Karpas-422 (cell line): ENCODE measurements around the gene NR6A1. TPM values are rescaled to one million over a fixed set of nuclear protein-coding genes. Genes with fewer than 3 reads are reported as not detected.

Source experiments
- DNase-seq: peaks from one replicate; pipeline ENCODE4 v3.0.0-alpha.2; 2015
- H2AFZ ChIP-seq: fragments of 200-600 bp; sonication (generic); 2 replicates; pipeline ENCODE4 v1.6.1; 2014; ENCODE audit warnings: antibody characterized with exemption, low read length, mixed read lengths
- H3K27ac ChIP-seq: fragments of 200-600 bp; sonication (generic); 2 replicates; pipeline ENCODE4 v1.5.1; 2014; ENCODE audit warnings: mild to moderate bottlenecking, low read length, moderate library complexity
- H3K27me3 ChIP-seq: fragments of 200-600 bp; sonication (generic); 2 replicates; pipeline ENCODE4 v1.6.1; 2014; ENCODE audit warnings: low read length, mixed read lengths
- H3K36me3 ChIP-seq: fragments of 200-600 bp; sonication (generic); 2 replicates; pipeline ENCODE4 v1.6.1; 2014; ENCODE audit warnings: low read length, mixed read lengths; ENCODE audit not compliant: insufficient read depth
- H3K4me1 ChIP-seq: fragments of 200-600 bp; sonication (generic); 2 replicates; pipeline ENCODE4 v1.6.1; 2014; ENCODE audit warnings: mild to moderate bottlenecking, low read length, mixed read lengths
- H3K4me2 ChIP-seq: fragments of 200-600 bp; sonication (generic); 2 replicates; pipeline ENCODE4 v1.6.1; 2014; ENCODE audit warnings: low read length, low read depth, mild to moderate bottlenecking; ENCODE audit not compliant: poor library complexity, severe bottlenecking
- H3K4me3 ChIP-seq: fragments of 200-600 bp; sonication (generic); 2 replicates; pipeline ENCODE4 v1.5.1; 2014; ENCODE audit warnings: mild to moderate bottlenecking, antibody characterized with exemption, low read length, mixed read lengths
- H3K79me2 ChIP-seq: fragments of 200-600 bp; sonication (generic); 2 replicates; pipeline ENCODE4 v1.6.1; 2014; ENCODE audit warnings: mild to moderate bottlenecking, low read length, mixed read lengths
- H3K9ac ChIP-seq: fragments of 200-600 bp; sonication (generic); 2 replicates; pipeline ENCODE4 v1.6.0; 2014; ENCODE audit warnings: low read length
- H3K9me2 ChIP-seq: fragments of 200-600 bp; sonication (generic), shearing (Covaris generic); replicated peaks from 2 replicates; pipeline ENCODE4 v1.6.0; 2014; ENCODE audit warnings: mild to moderate bottlenecking, low read length, moderate library complexity; ENCODE audit not compliant: insufficient read depth
- H3K9me3 ChIP-seq: fragments of 300-700, 200-600 bp; sonication (generic); 2 replicates; pipeline ENCODE4 v1.6.1; 2014; ENCODE audit warnings: low read length, mixed read lengths
- H4K20me1 ChIP-seq: fragments of 200-600 bp; sonication (generic); 2 replicates; pipeline ENCODE4 v1.6.1; 2014; ENCODE audit warnings: mild to moderate bottlenecking, antibody characterized with exemption, low read length, low read depth; ENCODE audit not compliant: insufficient read depth
- total RNA-seq: library from RNA; depleted of rRNA; stranded (reverse); fragments of >200 nt; shearing (Covaris generic); gene quantifications from 2 replicates; pipeline ENCODE4 v1.2.3, GENCODE V29; 2014; ENCODE audit warnings: low replicate concordance

The NR6A1 gene
- total RNA-seq, 1 experiment from 2014 or later, result 3.1 TPM

- no peaks in the 10 kb centered on the region for H3K9me2 ChIP-seq
- no peaks in the 10 kb centered on the region for H3K79me2 ChIP-seq
- no peak for DNase-seq
- H3K27ac ChIP-seq, result no peak overlapping the region
- no peak overlapping the region for H2AFZ ChIP-seq
- no peaks in the 10 kb centered on the region for H3K9me3 ChIP-seq
- H3K4me2 ChIP-seq, result no peak overlapping the region
- H3K9ac ChIP-seq, result no peak overlapping the region
- no peak overlapping the region for H3K4me3 ChIP-seq
- H3K27me3 ChIP-seq, result no peaks in the 10 kb centered on the region
- H4K20me1 ChIP-seq, result peaks cover under 1% of the 10 kb centered on the region; the same call in 1 of the 2 replicates
- no peaks in the 10 kb centered on the region for H3K4me1 ChIP-seq
- H3K36me3 ChIP-seq, result no peaks in the 10 kb centered on the region
Measured at GRCh38 chr9:124686918-124687317, 84.2 kb downstream of the NR6A1 start.

DNA sequence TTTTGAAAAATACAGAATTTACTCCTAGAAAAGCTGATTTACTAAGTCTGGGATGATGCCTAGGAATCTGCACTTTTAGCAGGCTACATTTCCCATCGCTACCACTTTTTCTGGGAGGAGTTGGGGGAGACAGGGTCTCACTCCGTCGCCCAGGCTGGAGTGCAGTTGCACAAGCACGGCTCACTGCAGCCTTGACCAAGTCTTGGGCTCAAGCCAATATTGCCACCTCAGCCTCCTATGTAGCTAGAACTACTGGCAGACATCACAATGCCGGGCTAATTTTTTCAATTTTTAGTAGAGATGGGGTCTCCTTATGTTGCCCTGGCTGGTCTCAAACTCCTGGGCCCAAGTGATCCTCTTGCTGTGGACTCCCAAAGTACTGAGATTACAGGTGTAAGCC lies 85.9 kb downstream of the NR6A1 start:
- Histone ChIP-seq H3K79me2 (no peaks in the 10 kb centered on the region), H3K9me2 (no peaks in the 10 kb centered on the region), H2AFZ (no peak overlapping the region), H3K9ac (no peak overlapping the region), H4K20me1 (no peaks in the 10 kb centered on the region; the same call in 1 of the 2 replicates), H3K4me3 (no peak overlapping the region), H3K27me3 (no peaks in the 10 kb centered on the region), H3K36me3 (no peaks in the 10 kb centered on the region), H3K27ac (no peak overlapping the region), H3K4me1 (no peaks in the 10 kb centered on the region), H3K4me2 (no peak overlapping the region), H3K9me3 (no peaks in the 10 kb centered on the region)
- no peak for DNase-seq

- Histone ChIP-seq H3K4me1 (no peaks in the 10 kb centered on the region), H3K9me3 (no peaks in the 10 kb centered on the region), H2AFZ (no peak overlapping the region), H3K27me3 (no peaks in the 10 kb centered on the region), H3K4me2 (no peak overlapping the region), H3K36me3 (no peaks in the 10 kb centered on the region), H3K27ac (no peak overlapping the region), H4K20me1 (no peaks in the 10 kb centered on the region; the same call in 1 of the 2 replicates), H3K79me2 (no peaks in the 10 kb centered on the region), H3K9me2 (no peaks in the 10 kb centered on the region), H3K9ac (no peak overlapping the region), H3K4me3 (no peak overlapping the region)
- DNase-seq, result no peak
Measured at GRCh38 chr9:124684169-124684568, 86.9 kb downstream of the NR6A1 start.

DNA sequence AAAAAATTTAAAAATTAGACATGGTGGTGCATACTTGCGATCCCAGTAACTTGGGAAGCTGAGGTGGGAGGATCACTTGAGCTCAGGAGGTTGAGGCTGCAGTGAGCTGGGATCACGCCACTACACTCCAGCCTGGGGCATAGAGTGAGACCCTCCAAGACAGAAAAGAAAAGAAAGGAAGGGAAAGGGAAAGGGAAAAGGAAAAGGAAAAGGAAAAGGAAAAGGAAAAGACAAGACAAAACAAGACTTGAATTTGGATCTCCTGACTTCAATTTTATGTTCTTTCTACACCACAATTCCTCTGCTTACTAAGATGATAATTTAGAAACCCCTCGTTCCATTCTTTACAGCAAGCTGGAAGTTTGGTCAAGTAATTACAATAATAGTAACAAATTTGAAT lies 88.1 kb downstream of the NR6A1 start:
- Histone ChIP-seq H3K79me2 (no peaks in the 10 kb centered on the region), H3K4me2 (no peak overlapping the region), H3K36me3 (no peaks in the 10 kb centered on the region), H3K4me1 (no peaks in the 10 kb centered on the region), H3K27ac (no peak overlapping the region), H3K9me2 (no peaks in the 10 kb centered on the region), H2AFZ (no peak overlapping the region), H3K27me3 (no peaks in the 10 kb centered on the region), H3K9ac (no peak overlapping the region), H3K9me3 (no peaks in the 10 kb centered on the region), H4K20me1 (no peaks in the 10 kb centered on the region; the same call in none of the 2 replicates), H3K4me3 (no peak overlapping the region)
- no peak for DNase-seq

GRCh38 chr9:124680714-124681390 lies 90.3 kb downstream of the NR6A1 start:
- Histone ChIP-seq H3K27ac (no peak overlapping the region), H3K9me3 (no peaks in the 10 kb centered on the region), H2AFZ (no peak overlapping the region), H3K9ac (no peak overlapping the region), H3K4me2 (no peak overlapping the region), H3K36me3 (no peaks in the 10 kb centered on the region), H3K27me3 (no peaks in the 10 kb centered on the region), H3K4me3 (no peak overlapping the region), H3K4me1 (no peaks in the 10 kb centered on the region), H3K79me2 (no peaks in the 10 kb centered on the region), H4K20me1 (peaks cover 8% of the 10 kb centered on the region), H3K9me2 (no peaks in the 10 kb centered on the region)
- no peak for DNase-seq

DNA sequence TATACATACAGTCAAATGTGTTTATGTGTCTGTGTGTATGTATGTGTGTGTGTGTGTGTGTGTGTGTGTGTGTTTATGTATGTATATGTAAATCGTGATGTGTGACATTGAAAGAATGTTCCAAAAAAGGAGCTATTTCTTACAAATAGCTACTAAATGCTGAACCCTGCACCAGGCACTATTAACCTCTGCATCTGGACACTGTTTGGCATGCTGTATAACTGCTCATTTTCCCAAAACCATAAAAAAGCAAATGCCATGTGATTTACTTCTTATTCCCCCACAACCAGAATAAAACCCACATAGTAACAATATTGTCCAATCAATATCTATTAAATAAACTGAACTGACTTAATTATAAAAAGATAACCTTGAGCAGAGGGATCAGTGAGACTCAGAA lies 91.1 kb downstream of the NR6A1 start:
- Histone ChIP-seq H3K9ac (no peak overlapping the region), H3K79me2 (no peaks in the 10 kb centered on the region)
- no peak for DNase-seq

GRCh38 chr9:124676159-124676551 lies 95.0 kb downstream of the NR6A1 start:
- H2AFZ ChIP-seq, result no peak overlapping the region
- H4K20me1 ChIP-seq, result peaks cover 11% of the 10 kb centered on the region
- no peaks in the 10 kb centered on the region for H3K9me2 ChIP-seq
- no peaks in the 10 kb centered on the region for H3K27me3 ChIP-seq
- no peaks in the 10 kb centered on the region for H3K9me3 ChIP-seq
- H3K4me2 ChIP-seq, result no peak overlapping the region
- no peak for DNase-seq
- no peak overlapping the region for H3K9ac ChIP-seq
- H3K36me3 ChIP-seq, result no peaks in the 10 kb centered on the region
- no peak overlapping the region for H3K27ac ChIP-seq
- no peaks in the 10 kb centered on the region for H3K4me1 ChIP-seq
- H3K79me2 ChIP-seq, result no peaks in the 10 kb centered on the region
- H3K4me3 ChIP-seq, result no peak overlapping the region

More for the DNA sequence above, 91.1 kb downstream of the NR6A1 start:
- H3K36me3 ChIP-seq, result no peaks in the 10 kb centered on the region
- no peak overlapping the region for H3K4me3 ChIP-seq
- H3K27me3 ChIP-seq, result no peaks in the 10 kb centered on the region
- H3K9me3 ChIP-seq, result no peaks in the 10 kb centered on the region
- peaks cover 11% of the 10 kb centered on the region for H4K20me1 ChIP-seq
- no peak overlapping the region for H2AFZ ChIP-seq
- no peak overlapping the region for H3K4me2 ChIP-seq
- no peaks in the 10 kb centered on the region for H3K9me2 ChIP-seq
- H3K4me1 ChIP-seq, result no peaks in the 10 kb centered on the region
- H3K27ac ChIP-seq, result no peak overlapping the region

DNA sequence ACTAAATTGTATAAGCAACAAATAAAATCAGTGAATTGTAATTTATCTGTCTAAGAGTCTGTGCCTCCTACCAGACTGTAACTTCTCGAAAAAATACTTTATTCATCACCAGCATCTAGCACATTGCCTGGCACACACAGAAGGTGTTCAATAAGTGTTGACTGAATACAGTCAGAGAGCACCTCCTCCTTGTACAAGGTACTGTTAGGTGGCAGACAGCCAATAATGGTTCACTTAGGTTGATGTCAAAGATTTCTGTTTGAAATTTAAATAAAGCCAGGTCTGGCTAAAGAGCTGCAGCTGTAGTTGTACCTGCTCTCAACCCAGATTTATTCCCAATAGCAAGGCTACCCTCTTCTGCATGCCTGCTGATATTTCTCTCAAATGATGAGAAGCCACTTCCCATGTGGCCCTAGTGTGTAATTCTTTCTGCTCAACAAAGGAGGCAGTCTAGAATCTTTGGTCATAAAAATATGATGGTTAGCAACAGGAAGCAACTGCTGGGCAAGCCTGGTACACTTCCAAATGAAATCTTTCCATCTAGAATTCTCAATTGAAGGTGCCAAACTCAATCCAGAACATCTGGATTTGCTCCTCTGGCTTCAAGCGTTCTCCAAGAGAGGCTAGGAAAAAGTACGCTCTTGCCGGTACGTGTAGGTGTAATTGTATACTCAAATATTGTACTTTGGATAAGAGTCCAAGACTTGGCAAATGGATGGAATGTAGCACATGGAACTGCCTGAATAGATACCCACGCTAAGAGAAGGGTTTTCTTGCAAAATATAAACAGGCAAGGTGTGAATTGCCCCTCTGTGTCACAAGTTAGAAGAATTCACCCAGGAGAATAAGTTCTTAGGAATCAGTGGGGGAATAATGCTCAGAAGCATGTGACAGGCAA lies 95.6 kb downstream of the NR6A1 start:
- DNase-seq, result no peak
- peaks cover 11% of the 10 kb centered on the region for H4K20me1 ChIP-seq
- no peak overlapping the region for H3K27ac ChIP-seq
- H3K4me2 ChIP-seq, result no peak overlapping the region
- H3K36me3 ChIP-seq, result no peaks in the 10 kb centered on the region
- no peaks in the 10 kb centered on the region for H3K9me2 ChIP-seq
- H3K4me1 ChIP-seq, result no peaks in the 10 kb centered on the region
- no peak overlapping the region for H3K4me3 ChIP-seq
- H3K79me2 ChIP-seq, result no peaks in the 10 kb centered on the region
- H3K27me3 ChIP-seq, result no peaks in the 10 kb centered on the region
- no peaks in the 10 kb centered on the region for H3K9me3 ChIP-seq
- H2AFZ ChIP-seq, result no peak overlapping the region
- no peak overlapping the region for H3K9ac ChIP-seq
